WTC11 (cell line): ENCODE measurements around the gene RPL19. TPM values are rescaled to one million over a fixed set of nuclear protein-coding genes. Genes with fewer than 3 reads are reported as not detected.

Experiments
- ATAC-seq: fragments of 200-7000 bp; cut with Tn5 transposase; 2 replicates; pipeline ENCODE4 v1.10.0; 2021; ENCODE audit warnings: mild to moderate bottlenecking, moderate library complexity
- CTCF ChIA-PET: fragments of 300-600 bp; sonication (Branson Sonifier 250); formaldehyde crosslinking; loops from one replicate; lab custom pipeline; 2021; ENCODE audit warnings: antibody characterized with exemption; lab: Charles Lee
- POLR2A ChIA-PET: fragments of 350-600 bp; sonication (Branson Sonifier 250); formaldehyde crosslinking; loops from one replicate; lab custom pipeline; 2021; ENCODE audit warnings: antibody characterized with exemption; lab: Charles Lee
- DNase-seq: peaks from one replicate; pipeline ENCODE4 v3.0.0; 2021; ENCODE audit warnings: low spot score
- H3K27ac Mint-ChIP-seq: 2 replicates; pipeline ENCODE4 v1.8.0; 2021; ENCODE audit warnings: mixed read lengths
- H3K27me3 Mint-ChIP-seq: 2 replicates; pipeline ENCODE4 v1.8.0; 2021; ENCODE audit warnings: low read depth, mild to moderate bottlenecking, moderate library complexity, mixed read lengths
- H3K36me3 Mint-ChIP-seq: 2 replicates; pipeline ENCODE4 v1.8.0; 2021; ENCODE audit warnings: mixed read lengths
- H3K4me1 Mint-ChIP-seq: 2 replicates; pipeline ENCODE4 v1.8.0; 2022; ENCODE audit warnings: mixed read lengths
- H3K4me3 Mint-ChIP-seq: 2 replicates; pipeline ENCODE4 v1.8.0; 2021; ENCODE audit warnings: mild to moderate bottlenecking, moderate library complexity, mixed read lengths
- H3K9me3 Mint-ChIP-seq: 2 replicates; pipeline ENCODE4 v1.8.0; 2021; ENCODE audit warnings: mixed read lengths
- ARID4B ChIP-seq: sonication (generic); formaldehyde crosslinking; IDR thresholded peaks from 2 replicates; pipeline ENCODE4 v1.8.0; 2023; ENCODE audit warnings: missing genetic modification reagents, mild to moderate bottlenecking, borderline replicate concordance
- ATF1 ChIP-seq: sonication (generic); formaldehyde crosslinking; IDR thresholded peaks from 2 replicates; pipeline ENCODE4 v1.8.1; 2023; ENCODE audit warnings: mild to moderate bottlenecking, moderate library complexity, missing genetic modification reagents
- EMX1 ChIP-seq: fragments of 250-450 bp; sonication (Bioruptor Pico); IDR thresholded peaks from 2 replicates; pipeline ENCODE4 v1.8.0; 2021; ENCODE audit warnings: mild to moderate bottlenecking
- GRHL2 ChIP-seq: fragments of 250-450 bp; sonication (Bioruptor Pico); IDR thresholded peaks from 2 replicates; pipeline ENCODE4 v1.8.0; 2022; ENCODE audit warnings: mild to moderate bottlenecking, moderate library complexity; ENCODE audit not compliant: insufficient replicate concordance, severe bottlenecking
- KAT7 ChIP-seq: sonication (generic); formaldehyde crosslinking; IDR thresholded peaks from 2 replicates; pipeline ENCODE4 v1.8.1; 2023; ENCODE audit warnings: missing genetic modification reagents, mild to moderate bottlenecking, borderline replicate concordance
- NFYB ChIP-seq: sonication (generic); formaldehyde crosslinking; conservative IDR thresholded peaks from 2 replicates; pipeline ENCODE4 v1.8.0; 2022; ENCODE audit warnings: low read depth, missing genetic modification reagents
- RELA ChIP-seq: sonication (generic); formaldehyde crosslinking; IDR thresholded peaks from 2 replicates; pipeline ENCODE4 v1.8.1; 2022; ENCODE audit warnings: missing genetic modification reagents, mild to moderate bottlenecking, borderline replicate concordance
- ZNF138 ChIP-seq: sonication (generic); formaldehyde crosslinking; conservative IDR thresholded peaks from 2 replicates; pipeline ENCODE4 v1.8.1; 2022; ENCODE audit warnings: mild to moderate bottlenecking, moderate library complexity, missing genetic modification reagents
- ZSCAN18 ChIP-seq: fragments of 250-450 bp; sonication (Bioruptor Pico); IDR thresholded peaks from 2 replicates; pipeline ENCODE4 v2.1.2; 2022; ENCODE audit warnings: mild to moderate bottlenecking, moderate library complexity
- total RNA-seq: library from RNA; stranded (reverse); gene quantifications from 3 replicates; pipeline ENCODE4 v1.2.3, GENCODE V29; 2021
- TF ChIP-seq, protein P1 (sequence below): sonication (generic); formaldehyde crosslinking; IDR thresholded peaks from 2 replicates; pipeline ENCODE4 v1.8.1; 2023; ENCODE audit warnings: mild to moderate bottlenecking, moderate library complexity, missing genetic modification reagents
- TF ChIP-seq, protein P2 (sequence below): sonication (generic); formaldehyde crosslinking; IDR thresholded peaks from 2 replicates; pipeline ENCODE4 v1.8.0; 2022; ENCODE audit warnings: mild to moderate bottlenecking, missing genetic modification reagents
- TF ChIP-seq, protein P3 (sequence below): sonication (generic); formaldehyde crosslinking; IDR thresholded peaks from 2 replicates; pipeline ENCODE4 v1.8.1; 2023; ENCODE audit warnings: mild to moderate bottlenecking, missing genetic modification reagents
- TF ChIP-seq, protein P4 (sequence below): fragments of 250-450 bp; sonication (Bioruptor Pico); IDR thresholded peaks from 2 replicates; pipeline ENCODE4 v1.9.0; 2021; ENCODE audit warnings: mild to moderate bottlenecking, borderline replicate concordance

The RPL19 gene
- total RNA-seq, 1 experiment from 2014 or later, result 1,970 TPM

GRCh38 chr17:39178536-39178935, 21.5 kb upstream of the RPL19 start:
- Mint-ChIP-seq H3K9me3 (no peaks in the 10 kb centered on the region), H3K4me1 (peaks cover 31% of the 10 kb centered on the region), H3K4me3 (no peak overlapping the region), H3K27ac (no peak overlapping the region), H3K27me3 (no peaks in the 10 kb centered on the region), H3K36me3 (peaks cover 16% of the 10 kb centered on the region)
- CTCF ChIA-PET, result interaction anchor here (0.6 to 2.1 kb wide), 6 partner anchors 13 to 104 kb away, joined by 3 to 21 read pairs (median 7); partner anchors contain the start of gene ARL5C
- no peak for ATAC-seq
- TF ChIP-seq ARID4B (CRISPR knock-in tag) (no peak), NFYB (CRISPR knock-in tag) (no peak), RELA (no peak), ATF1 (CRISPR knock-in tag) (no peak), GRHL2 (CRISPR knock-in tag) (no peak), EMX1 (CRISPR knock-in tag) (no peak), ZSCAN18 (no peak), ZNF138 (CRISPR knock-in tag) (no peak), KAT7 (CRISPR knock-in tag) (no peak)
- TF ChIP-seq, protein P1, sequence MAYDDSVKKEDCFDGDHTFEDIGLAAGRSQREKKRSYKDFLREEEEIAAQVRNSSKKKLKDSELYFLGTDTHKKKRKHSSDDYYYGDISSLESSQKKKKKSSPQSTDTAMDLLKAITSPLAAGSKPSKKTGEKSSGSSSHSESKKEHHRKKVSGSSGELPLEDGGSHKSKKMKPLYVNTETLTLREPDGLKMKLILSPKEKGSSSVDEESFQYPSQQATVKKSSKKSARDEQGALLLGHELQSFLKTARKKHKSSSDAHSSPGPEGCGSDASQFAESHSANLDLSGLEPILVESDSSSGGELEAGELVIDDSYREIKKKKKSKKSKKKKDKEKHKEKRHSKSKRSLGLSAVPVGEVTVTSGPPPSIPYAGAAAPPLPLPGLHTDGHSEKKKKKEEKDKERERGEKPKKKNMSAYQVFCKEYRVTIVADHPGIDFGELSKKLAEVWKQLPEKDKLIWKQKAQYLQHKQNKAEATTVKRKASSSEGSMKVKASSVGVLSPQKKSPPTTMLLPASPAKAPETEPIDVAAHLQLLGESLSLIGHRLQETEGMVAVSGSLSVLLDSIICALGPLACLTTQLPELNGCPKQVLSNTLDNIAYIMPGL (CRISPR knock-in tag), result no peak
- TF ChIP-seq, protein P2, sequence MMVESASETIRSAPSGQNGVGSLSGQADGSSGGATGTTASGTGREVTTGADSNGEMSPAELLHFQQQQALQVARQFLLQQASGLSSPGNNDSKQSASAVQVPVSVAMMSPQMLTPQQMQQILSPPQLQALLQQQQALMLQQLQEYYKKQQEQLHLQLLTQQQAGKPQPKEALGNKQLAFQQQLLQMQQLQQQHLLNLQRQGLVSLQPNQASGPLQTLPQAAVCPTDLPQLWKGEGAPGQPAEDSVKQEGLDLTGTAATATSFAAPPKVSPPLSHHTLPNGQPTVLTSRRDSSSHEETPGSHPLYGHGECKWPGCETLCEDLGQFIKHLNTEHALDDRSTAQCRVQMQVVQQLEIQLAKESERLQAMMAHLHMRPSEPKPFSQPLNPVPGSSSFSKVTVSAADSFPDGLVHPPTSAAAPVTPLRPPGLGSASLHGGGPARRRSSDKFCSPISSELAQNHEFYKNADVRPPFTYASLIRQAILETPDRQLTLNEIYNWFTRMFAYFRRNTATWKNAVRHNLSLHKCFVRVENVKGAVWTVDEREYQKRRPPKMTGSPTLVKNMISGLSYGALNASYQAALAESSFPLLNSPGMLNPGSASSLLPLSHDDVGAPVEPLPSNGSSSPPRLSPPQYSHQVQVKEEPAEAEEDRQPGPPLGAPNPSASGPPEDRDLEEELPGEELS (CRISPR knock-in tag), result no peak
- TF ChIP-seq, protein P3, sequence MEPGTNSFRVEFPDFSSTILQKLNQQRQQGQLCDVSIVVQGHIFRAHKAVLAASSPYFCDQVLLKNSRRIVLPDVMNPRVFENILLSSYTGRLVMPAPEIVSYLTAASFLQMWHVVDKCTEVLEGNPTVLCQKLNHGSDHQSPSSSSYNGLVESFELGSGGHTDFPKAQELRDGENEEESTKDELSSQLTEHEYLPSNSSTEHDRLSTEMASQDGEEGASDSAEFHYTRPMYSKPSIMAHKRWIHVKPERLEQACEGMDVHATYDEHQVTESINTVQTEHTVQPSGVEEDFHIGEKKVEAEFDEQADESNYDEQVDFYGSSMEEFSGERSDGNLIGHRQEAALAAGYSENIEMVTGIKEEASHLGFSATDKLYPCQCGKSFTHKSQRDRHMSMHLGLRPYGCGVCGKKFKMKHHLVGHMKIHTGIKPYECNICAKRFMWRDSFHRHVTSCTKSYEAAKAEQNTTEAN (CRISPR knock-in tag), result no peak
- TF ChIP-seq, protein P4, sequence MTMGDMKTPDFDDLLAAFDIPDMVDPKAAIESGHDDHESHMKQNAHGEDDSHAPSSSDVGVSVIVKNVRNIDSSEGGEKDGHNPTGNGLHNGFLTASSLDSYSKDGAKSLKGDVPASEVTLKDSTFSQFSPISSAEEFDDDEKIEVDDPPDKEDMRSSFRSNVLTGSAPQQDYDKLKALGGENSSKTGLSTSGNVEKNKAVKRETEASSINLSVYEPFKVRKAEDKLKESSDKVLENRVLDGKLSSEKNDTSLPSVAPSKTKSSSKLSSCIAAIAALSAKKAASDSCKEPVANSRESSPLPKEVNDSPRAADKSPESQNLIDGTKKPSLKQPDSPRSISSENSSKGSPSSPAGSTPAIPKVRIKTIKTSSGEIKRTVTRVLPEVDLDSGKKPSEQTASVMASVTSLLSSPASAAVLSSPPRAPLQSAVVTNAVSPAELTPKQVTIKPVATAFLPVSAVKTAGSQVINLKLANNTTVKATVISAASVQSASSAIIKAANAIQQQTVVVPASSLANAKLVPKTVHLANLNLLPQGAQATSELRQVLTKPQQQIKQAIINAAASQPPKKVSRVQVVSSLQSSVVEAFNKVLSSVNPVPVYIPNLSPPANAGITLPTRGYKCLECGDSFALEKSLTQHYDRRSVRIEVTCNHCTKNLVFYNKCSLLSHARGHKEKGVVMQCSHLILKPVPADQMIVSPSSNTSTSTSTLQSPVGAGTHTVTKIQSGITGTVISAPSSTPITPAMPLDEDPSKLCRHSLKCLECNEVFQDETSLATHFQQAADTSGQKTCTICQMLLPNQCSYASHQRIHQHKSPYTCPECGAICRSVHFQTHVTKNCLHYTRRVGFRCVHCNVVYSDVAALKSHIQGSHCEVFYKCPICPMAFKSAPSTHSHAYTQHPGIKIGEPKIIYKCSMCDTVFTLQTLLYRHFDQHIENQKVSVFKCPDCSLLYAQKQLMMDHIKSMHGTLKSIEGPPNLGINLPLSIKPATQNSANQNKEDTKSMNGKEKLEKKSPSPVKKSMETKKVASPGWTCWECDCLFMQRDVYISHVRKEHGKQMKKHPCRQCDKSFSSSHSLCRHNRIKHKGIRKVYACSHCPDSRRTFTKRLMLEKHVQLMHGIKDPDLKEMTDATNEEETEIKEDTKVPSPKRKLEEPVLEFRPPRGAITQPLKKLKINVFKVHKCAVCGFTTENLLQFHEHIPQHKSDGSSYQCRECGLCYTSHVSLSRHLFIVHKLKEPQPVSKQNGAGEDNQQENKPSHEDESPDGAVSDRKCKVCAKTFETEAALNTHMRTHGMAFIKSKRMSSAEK (CRISPR knock-in tag), result no peak
- DNase-seq, result no peak
- POLR2A ChIA-PET, result no interaction called here
